ENCODE measurements around the gene PLPP4.
"Not testable (repeated sequence)": the region's sequence is repeated elsewhere in the genome, so short reads cannot be mapped to it uniquely, and the experiment has no call there.

PLPP4 gene

DNA sequence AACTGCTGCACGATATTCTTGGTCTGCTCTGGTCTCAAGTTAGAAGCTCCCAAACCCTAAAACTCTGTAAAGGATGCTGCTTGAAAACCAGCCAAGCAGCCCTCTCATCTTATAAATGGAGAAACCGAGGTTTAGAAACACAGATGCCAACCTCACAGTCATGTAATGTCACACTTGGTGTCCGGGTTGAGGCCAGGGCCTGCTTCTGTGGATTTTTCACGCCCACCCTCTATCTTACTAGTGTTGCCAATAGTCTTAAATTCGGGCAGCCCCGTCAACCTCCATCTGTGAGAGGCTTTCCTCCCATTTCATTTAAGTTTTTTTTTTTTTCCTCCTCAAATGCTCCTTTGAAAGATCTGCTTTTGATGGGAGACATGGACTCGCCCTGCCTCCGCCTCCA is 28.9 kb downstream of the PLPP4 start:
- DNase-seq (ENCODE audit: low spot score) (no peak), FAIRE-seq (no peak)

DNA sequence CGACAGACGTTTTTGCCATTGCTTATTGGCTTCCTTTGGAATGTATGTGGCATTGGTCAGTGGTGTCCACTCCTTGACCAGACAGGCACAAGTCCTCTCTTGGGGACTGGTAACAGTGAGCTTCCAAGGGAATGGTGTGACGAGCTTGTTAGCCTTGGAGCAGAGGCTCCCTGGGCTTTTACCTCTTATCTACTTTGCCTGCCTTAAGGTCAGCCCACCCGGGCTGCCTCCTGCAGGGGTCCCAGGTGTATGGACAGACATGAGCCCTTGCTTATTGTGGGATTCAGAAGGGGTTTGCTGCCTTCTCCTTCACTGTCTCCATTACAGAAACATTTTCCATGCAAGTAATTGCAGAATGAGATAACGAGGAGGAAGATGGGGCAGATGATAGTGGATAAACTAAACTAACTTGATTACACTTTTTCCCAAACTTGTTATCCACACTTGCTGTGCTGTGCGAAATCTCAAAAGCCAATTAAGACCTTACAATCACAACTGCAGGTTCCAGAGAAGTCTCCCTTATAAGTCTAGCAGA is 29.7 kb downstream of the PLPP4 start:
- DNase-seq (ENCODE audit: low spot score) = no peak

DNA sequence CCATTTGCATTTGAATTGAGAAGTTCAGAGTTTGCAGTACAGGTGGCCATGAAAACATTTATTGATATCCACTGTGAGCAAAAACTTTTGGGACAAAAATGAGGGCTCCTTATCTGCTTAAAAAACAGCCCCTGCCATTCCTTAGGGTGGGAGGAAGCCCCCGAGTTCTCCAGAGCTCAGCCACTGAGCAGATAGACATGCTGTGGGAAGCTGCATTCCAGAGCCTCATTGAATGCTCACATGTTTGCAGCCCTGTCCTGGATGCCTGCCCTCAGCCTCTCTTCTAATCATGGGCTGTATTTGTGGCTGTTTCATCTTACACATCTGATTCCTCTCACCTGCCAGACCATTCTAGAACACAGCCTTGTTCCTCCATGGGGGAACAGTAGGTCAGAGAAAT is 33.3 kb downstream of the PLPP4 start:
- DNase-seq (ENCODE audit: low spot score) (no peak), FAIRE-seq (no peak)

More for the DNA sequence above, 29.7 kb downstream of the PLPP4 start:
- no peak for FAIRE-seq

DNA sequence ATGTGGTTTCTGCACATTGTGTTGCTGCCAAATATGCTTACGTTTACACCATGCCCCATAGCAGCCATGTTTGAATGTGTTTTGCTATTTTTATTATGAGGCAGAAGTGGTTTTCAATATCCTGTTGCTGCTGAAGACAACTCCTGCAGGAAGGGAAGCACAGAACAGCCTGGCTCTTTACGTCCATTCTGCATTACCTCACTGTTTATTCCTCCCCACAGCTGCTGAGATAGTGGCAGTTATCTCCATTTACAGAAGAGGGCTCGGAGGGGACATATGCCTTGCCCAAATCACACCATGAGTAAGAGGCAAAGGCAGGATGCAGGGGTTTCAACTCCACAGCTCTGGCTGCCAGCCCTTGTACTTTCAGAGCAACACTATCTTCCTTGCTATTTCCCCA is 35.3 kb downstream of the PLPP4 start:
- FAIRE-seq (no peak), DNase-seq (ENCODE audit: low spot score) (no peak)

DNA sequence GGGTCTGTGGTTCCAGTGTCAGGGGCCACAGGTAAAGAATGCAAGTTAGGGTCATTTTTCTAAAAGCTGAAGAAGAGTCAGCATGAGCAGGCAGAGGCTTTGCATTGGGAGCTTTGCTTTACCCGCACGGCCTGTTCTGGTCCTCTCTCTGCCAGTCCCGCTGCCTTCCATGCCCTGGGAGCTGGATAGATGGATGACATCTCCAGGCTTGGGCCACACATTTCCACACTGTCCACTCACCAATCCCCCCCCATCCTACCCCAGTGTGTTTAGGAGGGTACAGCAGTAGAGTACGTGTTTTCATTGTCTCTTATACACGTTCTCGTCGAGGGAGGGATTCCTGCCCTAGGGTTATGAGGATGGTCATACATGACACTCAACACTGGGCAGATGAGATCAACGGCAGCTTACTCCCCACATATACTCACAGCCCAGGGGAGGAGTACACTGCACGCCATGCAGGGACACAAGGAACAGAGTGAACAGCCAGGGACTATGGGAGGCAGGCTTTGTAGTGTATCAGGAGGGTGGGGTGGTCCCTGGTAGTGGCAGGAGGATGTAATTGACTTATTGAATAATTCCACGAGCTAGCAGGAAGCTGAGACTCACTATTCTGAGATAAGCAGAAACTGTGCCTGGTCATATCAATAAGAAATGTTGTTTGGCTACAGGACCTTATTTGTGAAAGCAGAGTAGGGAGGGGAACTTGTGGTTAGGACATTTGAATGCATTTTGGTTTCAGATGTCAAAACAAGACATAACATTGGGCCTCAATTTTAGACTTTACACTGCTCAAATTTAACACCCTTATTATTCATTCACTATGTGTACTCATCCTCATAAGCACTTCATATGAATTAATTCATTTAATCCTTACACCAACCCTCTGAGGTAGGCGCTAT is 36.6 kb downstream of the PLPP4 start:
- no peak for FAIRE-seq
- DNase-seq (ENCODE audit: low spot score) = no peak

DNA sequence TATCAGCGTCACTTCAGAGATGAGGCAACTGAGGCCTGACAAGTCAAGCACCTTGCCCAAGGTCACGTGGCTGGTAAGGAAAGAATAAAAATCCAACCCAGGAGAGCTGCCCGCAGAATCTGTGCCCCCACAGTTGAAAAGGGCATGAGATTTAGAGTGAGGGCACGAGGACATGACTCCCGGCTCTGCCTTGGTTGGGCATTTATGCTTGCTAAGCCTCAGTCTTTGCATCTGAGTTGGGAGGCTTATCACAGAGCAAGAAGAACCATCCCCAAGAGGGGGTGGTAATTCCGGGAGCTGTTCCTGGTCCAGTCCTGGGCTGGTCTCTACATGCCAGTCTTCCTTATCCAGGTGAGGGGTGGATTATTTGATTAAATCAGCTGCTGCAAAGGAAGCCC is 37.3 kb downstream of the PLPP4 start:
- FAIRE-seq = no peak
- DNase-seq (ENCODE audit: low spot score) = no peak

DNA sequence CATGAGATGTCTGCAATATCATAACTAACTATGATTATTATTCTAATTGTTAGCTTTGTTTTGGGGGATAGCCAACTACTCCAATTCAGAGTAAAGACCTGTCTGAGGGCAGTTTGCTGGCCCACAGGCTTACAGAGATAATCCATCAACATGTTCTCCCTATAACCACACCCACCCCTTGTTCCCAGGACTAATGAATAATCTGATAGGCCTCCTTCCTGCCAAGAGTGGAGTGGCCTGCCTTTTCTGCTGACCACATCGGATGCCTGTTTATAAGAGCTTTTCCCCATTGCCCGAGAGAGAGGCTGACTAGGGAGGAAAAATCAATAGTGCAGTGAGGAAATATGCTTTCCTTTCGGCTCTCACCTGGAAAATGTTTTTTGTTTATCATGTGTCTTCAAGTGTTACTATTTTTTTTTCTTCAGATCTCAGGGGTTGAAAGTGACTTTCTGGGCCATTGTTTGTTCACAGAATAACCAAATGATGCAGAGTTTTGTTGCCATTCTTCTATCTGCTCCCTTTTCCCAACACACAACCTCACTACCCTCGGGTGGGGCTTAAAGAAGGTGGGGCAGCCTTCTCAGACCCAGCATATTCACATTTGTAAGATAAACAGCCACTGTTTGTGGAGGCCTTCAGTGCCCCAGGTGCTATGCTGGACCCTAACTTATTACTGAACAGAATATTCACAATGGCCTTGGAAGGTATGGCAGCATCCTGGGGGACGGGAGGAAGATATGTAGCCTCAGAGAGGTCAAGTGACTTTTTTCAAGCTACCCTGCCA is 38.4 kb downstream of the PLPP4 start:
- DNase-seq (ENCODE audit: low spot score) (peak; percentile 5), FAIRE-seq (no peak)

DNA sequence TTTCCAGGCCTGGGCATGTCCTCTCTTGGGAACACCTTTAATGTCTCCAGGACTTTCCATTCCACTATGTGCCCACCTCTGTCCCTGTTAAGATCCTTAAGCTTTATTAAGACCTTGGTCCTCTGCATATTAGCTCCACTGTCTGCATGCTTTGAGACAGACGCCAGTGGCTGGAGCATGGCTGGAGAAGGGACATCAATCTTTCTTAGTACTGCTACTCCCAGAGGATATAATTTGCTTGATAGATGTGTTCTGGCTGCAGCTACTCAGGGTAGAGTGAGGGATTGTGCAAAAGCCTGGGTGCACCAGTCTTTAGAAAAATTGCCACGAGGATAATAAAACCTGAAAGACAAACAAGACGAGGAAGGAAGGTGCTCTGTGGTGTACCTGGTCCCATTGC is 42.9 kb downstream of the PLPP4 start:
- FAIRE-seq (no peak), DNase-seq (ENCODE audit: low spot score) (no peak)

DNA sequence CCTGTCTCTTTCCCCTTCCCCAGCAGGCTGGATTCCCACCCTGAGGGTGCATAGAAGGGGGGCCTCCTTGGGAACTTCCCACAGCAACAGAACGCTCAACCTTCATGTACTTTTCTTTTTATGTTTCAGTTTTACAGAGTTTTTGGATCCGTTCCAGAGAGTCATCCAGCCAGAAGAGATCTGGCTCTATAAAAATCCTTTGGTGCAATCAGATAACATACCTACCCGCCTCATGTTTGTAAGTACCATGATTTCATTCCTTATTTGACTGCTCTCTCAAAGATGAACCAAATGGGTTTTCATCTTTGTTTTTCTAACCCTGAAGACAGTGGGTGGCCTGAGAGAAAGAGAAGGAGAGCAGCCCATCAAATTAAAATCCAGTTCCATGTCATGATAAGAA is 46.7 kb downstream of the PLPP4 start:
- peak; percentile 32 for DNase-seq (ENCODE audit: low spot score)
- FAIRE-seq = no peak

DNA sequence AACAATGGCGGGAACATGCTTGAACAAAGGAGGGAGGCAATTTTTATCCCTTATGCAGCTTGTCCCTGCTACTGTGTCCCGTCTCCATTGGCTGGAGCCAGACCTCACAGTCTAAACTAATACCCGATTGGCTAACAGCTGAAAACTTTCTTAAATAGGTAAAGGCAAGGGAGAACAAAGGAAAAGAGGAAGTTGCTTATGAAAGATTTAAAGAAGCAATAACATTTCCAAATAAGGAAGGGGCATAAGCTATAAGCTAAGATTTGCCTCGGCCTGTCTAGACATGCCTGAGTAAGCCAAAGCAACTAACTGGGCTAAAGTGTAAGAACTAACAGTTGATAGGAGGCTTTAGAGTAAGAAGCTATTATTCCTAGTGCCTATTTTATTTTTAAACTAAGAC is 47.2 kb downstream of the PLPP4 start:
- not testable (repeated sequence) for FAIRE-seq; DNase-seq (ENCODE audit: low spot score)

DNA sequence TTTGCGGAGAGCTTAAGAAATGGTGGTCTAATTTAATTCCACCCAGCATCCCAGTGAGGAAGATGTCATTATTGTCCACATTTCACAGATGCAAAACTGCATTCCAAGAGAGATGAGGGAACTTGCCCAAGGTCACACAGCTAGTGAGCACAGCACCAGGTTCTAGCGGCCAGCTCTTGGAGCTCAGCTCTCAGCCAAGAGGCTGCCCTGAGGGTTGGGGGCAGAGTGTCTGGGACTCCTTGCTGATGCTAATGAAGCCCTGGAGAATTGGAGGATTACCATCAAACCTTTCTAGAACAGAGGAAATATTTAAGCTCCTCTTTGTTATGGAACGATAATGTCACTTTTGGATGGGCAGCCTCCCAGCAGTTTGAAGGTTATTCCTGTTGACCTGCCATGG is 48.0 kb downstream of the PLPP4 start:
- FAIRE-seq (no peak), DNase-seq (ENCODE audit: low spot score) (no peak)

DNA sequence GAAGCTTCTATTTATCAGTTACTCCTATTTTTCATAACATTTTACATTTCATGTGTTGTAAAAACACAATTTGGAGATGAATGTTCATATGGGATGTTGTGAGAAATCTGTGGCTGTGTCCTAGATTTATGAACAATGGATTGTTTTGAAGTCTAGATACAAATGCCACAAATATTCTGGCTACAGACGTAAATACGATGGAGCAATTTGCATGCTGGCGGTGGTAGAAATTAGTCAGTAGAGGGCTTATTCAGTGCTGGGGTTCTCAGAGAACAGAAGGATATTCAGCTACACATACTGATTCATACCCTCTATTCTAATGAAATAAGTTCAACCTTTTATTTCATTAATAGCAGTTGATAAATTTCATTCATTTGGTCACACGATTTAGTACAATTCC is 48.8 kb downstream of the PLPP4 start:
- DNase-seq (ENCODE audit: low spot score) (no peak), FAIRE-seq (no peak)

DNA sequence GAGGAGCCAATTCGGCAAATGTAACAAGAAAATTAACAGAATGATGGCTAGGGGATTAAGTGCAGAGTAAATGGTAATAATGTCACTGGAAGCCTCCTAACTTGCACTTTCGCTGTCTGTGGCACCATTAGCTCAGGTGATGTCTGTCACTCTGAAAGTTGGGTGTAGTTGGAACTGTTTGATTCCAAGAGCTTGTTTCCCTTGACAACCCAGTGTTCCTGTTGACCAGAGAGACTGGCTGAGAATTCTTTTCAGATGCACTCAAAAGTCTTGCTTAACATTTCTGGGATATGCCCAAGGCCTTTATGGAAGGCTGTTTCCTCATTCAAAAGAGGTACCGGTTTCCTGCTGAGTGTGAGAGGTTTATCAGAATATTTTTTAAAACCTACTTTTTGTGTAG is 49.6 kb downstream of the PLPP4 start:
- FAIRE-seq = no peak
- DNase-seq (ENCODE audit: low spot score) = no peak

DNA sequence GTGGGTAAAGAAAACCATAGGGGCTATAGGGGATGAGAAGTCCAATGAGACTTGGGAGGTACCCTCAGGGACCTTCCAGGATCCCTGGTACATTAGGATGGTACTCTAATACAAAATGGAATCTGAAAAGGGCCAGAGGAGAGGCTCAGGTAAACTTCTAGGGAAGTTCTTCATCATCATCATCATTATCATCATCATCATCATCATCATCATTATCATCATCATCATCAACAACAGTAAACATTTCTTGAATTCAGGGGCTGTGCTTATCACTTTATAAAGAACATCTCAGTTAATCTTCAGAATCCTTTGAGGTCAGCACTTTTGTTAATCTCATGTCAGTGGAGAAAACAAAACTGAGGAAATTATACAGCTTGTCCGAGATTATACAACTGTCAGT is 50.1 kb downstream of the PLPP4 start:
- no peak for DNase-seq (ENCODE audit: low spot score)
- no peak for FAIRE-seq

DNA sequence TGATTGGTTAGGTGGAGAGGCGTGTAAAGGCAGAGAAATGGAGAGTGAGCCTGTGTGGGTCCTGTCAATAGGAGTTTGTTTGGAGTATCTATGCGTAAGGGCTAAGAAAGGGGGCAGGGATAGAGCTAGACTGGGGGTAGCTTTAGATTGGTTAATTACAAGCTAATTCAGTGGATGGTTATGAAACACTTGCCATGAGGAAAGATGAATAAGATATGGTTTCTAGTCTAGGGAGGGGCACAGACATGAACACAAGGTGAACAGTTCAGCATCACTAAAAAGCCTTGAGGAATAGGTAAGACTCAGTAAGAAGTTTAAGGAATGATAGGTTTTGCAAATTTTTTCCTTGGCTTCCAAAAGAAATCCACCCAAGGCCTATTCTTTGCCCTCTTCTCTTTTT is 50.6 kb downstream of the PLPP4 start:
- FAIRE-seq (no peak), DNase-seq (ENCODE audit: low spot score) (no peak)

DNA sequence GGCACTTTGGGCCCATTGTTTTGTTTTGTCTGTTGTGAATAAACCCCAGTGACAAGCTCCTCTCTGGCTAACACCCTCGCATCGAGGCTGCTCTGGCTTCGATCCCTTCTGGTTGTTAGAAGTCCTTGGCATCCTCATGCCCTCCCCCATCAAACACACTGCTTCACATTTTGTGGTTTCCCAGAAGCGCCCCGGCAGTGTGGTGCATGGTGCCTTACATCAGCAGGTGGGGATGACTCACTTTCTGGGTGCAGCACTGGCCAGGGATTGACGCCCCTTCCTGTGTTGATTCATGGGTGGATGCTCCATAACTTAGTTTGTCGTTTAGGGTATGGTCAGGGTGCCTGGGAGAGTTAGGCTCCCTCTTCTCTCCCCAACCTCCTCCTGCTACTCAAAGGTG is 51.4 kb downstream of the PLPP4 start:
- DNase-seq (ENCODE audit: low spot score) (peak; percentile 88), FAIRE-seq (peak; percentile 91)

DNA sequence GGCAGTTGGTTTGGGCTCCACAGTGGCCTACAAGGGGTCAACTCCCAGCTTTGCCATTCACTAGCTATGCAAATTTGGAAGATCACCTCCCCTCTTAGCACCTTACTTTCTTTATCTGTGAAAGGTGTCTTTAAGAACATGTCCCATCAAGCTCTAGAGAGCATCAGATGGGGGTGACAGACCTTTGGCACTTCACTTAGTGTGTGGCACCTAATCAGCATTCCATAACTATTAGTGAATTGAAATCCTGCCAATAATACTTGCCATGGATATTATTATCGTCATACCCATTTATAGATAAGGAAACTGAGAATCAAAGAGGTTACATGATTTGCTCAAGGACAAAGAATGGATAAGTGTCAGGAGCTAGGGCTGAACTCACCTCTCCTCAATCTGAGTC is 51.9 kb downstream of the PLPP4 start:
- FAIRE-seq = no peak
- no peak for DNase-seq (ENCODE audit: low spot score)

DNA sequence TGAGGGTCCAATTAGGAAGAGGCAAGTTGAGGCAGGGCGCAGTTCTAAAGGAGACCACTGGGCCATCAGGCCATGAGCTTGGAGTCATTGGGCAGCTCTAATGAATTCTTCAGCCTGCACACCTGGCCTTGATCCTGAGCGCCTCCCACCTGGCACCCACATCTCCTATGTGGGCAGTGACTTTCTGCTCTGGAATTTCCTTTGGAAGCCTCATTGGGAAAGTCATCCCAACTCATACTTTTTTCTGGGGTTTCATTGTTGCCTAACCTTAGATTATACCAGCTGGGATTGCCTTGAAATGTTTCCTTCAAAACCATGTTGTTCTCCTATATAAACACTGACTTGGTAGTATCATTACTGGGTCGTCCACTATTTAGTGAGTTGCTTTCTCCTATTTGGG is 54.1 kb downstream of the PLPP4 start:
- DNase-seq (ENCODE audit: low spot score) (peak; percentile 40), FAIRE-seq (peak; percentile 14)

DNA sequence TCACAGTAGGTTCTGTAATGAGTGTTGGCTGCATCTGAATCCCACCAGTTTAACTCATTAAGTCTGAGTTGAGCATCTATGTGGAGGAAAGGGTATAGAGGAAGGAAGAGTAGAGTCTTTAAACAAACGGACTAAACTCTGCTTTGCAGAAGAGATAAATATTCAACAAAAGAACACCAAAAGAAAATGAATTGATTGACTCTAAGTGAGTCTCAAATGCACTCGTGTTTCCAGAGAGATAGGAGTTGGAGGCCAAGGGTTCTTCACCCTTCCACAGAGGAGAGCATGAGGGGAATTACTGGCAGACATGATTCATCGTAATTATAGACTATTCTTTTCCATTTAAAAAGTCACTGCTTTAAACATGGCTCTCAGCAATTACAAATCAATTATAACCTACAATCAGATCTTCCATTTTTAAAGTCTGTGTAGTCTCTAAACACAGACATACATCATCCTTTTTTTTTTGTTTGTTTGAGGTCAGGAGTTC is 56.3 kb downstream of the PLPP4 start:
- no peak for DNase-seq (ENCODE audit: low spot score)
- no peak for FAIRE-seq

DNA sequence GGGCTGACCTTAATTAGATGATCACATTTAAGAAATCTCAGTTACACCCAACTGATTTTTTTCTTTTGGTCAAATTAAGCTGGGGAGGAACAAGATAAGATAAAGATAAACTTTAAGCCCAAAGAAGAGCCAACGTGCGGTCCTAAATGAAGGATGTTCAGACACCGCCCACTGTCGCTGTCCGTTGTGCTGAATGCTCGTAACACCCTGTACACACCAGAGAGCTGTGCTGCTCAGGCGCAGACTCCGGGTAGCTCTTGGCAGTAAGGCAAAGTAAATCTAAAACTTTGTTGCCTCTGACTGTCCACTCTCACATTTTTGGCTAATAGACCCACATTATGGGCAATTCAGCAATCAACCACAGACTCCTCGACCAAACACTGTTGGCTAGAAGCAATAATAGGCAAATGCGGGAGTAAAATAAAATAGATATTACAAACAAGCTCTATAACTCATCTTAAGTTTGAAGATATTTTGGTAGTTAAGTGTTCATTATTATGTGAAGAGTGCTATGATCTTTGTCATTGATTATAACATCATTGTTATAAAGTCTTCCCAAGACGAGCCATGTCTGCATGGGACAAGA is 57.1 kb downstream of the PLPP4 start:
- no peak for DNase-seq (ENCODE audit: low spot score)
- FAIRE-seq = no peak

DNA sequence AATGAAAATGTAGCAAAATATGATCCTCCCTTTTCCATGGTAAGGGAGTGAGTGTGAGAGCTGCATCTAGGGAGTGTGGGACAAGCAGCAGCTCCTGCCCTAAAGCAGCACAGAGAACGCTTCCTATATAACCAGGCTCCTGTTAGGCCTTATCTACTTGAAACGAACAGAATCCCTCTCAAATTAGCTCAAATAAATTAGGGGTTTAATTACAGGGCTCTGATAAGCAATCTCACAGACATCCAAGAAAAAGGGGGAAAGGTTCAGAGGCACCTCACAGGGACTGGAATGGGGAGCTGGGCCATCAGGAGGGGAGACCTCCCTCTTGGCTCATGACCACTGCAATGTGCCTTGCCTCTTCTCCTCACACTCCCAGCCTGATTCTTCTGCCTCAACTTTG is 57.9 kb downstream of the PLPP4 start:
- FAIRE-seq = no peak
- DNase-seq (ENCODE audit: low spot score) = no peak

DNA sequence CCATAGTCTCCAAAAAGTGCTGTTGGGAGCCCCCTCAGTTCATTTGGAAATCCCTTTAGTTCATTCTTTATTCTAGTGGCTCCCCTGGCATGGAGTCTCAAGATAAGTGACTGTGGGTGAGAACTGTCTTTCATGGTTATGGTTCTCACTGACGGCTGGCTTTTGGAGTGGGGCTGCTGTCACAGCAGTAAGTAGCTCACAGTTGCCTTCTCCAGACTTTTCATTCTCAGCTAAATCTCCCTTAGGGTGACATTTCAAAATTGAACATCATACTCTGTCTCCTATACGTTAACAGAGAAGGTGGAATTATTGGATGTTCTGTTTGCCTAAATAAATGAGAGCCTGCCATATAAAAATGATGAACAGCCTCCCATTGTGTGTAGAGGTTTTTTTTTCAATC is 58.7 kb downstream of the PLPP4 start:
- no peak for FAIRE-seq
- DNase-seq (ENCODE audit: low spot score) = no peak

All from RCC 7860 (cell line).